Amniotic epithelial cell (primary cell): ENCODE data around the gene CADPS2.
"Not testable (repeated sequence)": the region's sequence is repeated elsewhere in the genome, so short reads cannot be mapped to it uniquely, and the experiment has no call there.

Experiments used
- DNase-seq: peaks from one replicate; pipeline ENCODE4 v3.0.0-alpha.2; 2010; ENCODE audit warnings: low read depth

CADPS2 gene

GRCh38 chr7:122849957-122850328 is 36.3 kb downstream of the CADPS2 start:
- no peak for DNase-seq

DNA sequence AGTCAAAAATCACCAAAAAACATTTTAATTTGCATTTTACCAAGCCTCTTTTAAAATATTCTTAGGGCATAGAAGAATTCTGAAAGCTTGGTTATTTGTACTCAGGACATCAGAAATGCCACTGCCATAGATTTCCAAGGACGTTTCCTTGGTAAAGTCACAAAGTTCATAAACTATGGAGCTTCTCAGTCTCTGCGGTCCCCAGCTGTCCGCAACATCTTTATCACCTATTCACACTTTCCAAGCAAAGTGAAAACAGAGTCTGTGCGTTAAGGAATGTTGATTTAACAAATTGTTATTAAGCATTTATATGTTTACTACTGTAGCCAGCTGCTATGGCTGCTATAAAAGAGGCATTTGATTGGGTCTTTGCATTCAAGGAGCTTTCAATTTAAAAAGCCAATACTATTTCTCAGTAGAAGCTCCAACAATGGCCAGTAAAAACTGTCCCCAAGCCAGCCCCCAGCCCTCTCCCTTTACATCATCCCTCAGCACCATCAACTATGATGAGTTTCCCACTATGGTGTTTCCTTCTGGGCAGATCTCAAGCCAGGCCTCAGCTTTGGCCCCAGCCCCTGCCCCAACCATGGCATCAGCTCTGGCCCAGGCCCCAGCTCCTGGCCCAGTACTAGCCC is 36.8 kb downstream of the CADPS2 start:
- DNase-seq, result no peak

DNA sequence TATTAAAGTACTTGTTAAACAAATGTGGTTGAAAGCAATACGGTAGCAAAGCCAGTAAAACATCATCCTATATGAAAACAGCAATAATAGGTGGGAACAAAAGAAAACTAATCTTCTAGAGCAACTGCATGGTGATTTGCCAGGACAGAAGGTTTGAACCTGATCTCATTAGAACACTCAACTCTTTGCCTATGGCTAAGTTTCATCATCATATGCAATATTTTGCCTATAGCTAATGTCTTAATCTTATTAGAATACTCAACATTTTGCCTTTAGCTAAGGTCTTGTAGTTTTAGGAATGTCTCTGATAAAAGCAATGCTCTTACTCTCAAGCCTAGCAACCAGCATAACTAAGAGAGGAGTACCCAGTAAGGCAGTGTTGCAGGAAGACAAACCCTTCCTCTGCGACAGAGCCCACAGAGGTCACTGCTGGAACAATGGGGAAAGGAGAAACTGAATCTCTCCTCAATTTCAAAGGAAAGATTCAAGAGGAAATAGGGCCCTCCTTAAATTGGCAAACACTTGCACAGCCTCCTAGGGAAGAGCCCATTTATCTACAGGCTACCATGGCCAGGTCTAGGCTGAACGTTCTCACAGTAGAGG is 38.3 kb downstream of the CADPS2 start:
- DNase-seq, result no peak

DNA sequence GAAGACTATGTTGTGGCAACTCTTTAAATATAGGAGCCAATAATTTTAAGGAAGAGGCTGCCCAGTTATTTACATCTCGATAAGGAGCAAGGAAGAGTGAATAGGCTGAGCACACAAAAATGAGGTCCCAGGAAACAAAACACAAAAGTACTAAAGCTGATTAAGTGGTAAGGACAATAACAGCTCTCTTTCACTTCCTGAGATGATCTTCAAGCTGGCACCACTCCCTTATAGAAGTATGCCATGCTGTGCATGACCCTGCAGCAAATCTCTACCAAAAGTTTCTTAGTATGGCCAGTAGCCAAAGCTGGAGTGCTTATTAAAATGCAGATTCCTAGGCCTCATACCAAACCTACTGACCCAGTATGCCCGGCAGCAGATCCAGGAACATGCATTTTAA is 39.7 kb downstream of the CADPS2 start:
- DNase-seq, result no peak

DNA sequence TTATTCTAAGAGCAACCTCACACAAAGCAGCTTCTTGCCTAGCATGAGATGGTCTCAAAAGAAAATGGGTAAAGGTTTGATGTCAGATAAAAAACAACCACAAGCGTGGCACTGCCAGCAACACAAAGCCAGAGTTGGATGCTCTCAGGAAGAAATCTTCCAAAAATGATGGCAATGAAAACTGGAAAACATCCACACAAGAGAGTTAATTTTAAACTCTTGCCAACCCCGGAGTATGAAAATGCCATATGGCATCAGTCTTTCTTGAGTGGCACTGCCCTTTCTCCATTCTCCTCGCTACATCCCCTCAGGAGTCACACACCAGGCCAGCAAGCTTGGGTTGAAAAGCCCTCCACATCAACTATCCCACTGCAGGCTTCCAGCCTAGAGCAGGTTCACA is 41.0 kb downstream of the CADPS2 start:
- no peak for DNase-seq

- no peak for DNase-seq
Observed at GRCh38 chr7:122844191-122844988, 41.9 kb downstream of the CADPS2 start.

DNA sequence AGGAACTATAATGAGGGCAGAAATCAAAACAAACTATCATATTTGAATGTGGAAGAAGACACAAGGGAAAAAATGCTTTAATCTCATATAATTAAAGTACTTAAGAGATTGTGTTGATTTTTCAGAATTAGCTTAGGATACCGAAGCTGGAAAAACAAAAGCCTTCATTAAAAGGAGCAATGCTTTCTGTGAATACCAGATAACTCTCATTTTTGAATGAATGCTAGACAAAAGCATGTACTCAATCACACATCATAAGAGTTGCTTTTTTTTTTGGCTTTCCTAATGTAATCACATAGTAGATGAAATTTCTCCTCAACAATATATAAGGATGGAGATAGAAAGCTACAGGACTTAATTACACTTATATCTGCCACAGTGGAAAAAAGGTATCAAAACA is 43.3 kb downstream of the CADPS2 start:
- no peak for DNase-seq

DNA sequence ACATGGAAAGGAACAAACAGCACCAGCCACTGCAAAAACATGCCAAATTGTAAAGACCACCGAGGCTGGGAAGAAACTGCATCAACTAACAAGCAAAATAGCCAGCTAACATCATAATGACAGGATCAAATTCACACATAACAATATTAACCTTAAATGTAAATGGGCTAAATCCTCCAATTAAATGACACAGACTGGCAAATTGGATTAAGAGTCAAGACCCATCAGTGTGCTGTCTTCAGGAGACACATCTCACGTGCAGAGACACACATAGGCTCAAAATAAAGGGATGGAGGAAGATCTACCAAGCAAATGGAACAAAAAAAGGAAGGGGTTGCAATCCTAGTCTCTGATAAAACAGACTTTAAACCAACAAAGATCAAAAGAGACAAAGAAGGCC is 50.0 kb downstream of the CADPS2 start:
- not testable (repeated sequence) for DNase-seq

DNA sequence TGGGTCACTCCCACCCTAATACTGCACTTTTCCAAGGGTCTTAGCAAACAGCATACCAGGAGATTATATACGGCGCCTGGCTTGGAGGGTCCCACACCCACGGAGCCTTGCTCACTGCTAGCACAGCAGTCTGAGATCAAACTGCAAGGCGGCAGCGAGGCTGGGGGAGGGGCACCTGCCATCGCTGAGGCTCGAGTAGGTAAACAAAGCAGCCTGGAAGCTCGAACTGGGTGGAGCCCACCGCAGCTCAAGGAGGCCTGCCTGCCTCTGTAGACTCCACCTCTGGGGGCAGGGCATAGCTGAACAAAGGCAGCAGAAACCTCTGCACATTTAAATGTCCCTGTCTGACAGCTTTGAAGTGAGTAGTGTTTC is 51.7 kb downstream of the CADPS2 start:
- DNase-seq, result not testable (repeated sequence)

- no peak for DNase-seq
Observed at GRCh38 chr7:122833888-122834570, 52.2 kb downstream of the CADPS2 start.

- no peak for DNase-seq
Observed at GRCh38 chr7:122831436-122831835, 54.8 kb downstream of the CADPS2 start.

DNA sequence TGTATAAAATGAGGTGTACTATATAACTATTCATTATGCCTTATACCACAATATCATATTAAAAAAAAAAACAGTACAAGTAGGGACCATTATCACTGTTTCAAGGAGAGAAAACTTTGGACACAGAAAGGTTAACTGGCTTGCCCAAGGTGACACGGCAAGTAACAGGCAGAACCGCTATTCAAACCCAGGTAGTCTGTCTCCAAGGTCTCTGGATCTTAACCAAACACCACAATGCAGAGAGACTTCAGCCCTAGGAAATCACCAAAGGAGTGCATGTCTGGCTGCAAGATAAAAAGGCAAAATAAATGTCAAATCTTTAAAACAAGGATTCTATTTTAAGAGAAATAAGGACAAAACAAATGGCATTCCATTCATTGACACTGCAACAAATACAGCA is 56.3 kb downstream of the CADPS2 start:
- no peak for DNase-seq

DNA sequence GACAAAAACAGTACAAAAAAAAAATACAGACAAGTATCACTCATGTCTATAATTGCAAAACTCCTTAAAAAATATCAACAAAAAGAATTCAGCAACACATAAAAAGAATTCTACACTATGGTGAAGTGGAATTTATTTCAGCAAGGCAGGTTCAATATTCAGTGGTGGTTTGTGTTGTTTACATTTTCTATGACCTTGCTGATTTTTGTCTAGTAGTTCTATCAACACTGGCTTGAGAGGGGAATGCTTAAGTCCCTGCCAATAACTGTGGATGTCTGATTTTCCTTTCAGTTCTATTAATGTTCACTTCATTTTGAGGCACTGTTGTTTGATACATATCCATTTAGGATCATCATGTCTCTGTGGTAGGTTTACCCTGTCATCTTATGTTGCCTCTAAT is 58.5 kb downstream of the CADPS2 start:
- no peak for DNase-seq

DNA sequence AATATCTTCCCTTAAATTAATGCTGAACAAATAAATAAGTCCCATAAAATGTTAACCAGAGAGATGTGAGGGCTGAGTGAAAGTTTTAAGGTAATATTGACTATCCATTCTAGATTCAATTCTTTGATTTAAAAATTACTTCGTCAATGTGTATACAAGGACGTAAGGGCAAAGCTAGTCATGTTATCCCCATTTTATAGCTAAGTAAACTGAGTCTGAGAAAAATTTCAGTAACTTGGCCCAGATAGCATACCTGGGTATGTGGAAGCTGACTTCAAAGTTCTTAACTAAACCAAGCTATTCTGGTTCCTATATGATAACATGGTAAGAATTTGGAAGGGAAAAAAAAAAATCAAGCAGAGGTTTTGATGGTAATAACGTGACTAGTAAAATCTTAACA is 72.4 kb downstream of the CADPS2 start:
- no peak for DNase-seq

GRCh38 chr7:122803851-122804250 is 82.4 kb downstream of the CADPS2 start:
- DNase-seq, result no peak

DNA sequence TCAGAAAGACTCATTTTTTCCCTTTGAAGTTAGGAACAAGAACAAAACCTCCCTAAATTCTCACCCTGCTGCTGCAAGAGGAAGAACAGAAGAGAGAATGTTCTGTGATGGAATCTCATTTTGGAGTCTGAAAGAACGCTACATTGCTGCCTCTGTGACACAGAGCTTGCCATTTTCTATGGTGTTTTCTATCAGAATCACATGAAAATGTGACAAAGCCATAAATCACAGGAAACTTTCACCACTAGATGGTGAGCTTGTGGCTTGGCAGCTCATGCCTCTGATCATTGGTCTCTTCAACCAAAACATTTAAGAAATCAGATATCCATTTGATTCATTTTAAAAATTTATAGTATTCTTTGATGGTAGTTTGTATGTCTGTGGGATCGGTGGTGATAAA is 82.9 kb downstream of the CADPS2 start:
- DNase-seq, result peak; percentile 16

DNA sequence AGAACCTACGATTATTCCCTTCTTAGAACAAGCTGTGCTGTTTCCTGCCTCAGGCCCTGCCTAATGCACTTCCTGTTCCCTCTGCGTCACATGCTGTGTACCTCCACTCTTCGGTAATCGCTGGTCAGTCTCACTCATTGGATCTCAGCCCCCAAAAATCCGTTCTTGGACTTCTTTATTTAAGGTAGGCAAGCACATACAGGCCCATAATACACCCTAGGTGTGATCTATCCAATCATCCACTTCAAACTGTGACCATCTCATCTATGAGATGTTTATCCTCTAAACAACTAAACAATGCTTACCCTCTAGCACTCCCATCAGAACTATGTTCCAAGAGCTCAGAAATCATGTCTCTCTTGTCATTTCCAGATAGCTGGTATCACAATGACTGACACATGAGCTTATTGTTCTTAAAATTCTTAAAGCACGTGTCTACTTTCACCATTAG is 83.9 kb downstream of the CADPS2 start:
- no peak for DNase-seq

DNA sequence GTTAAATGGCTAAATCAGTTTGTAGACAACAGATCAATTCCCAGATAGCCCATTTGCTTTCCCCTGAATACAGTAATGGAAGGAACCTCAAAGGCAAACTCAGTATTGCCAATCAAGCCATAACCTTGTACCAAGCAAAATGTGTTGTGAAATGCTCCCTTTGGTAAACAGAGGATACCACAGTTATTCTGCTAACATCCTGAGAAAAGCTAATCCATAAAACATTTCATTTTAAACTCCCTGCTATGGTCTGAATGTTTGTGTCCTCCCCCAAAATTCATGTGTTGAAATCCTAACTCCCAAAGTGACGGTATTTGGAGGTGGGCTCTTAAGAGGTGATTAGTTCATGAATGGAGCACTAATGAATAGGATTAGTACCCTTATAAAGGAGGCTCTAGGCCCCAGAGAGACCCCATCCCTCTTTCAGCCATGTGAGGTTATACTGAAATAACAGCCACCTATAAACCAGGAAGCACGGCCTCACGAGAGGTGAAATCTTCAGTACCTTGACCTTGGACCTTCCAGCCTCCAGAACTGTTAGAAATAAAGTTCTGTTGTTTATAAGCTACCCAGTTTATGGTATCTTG is 94.2 kb downstream of the CADPS2 start:
- DNase-seq, result peak; percentile 28

DNA sequence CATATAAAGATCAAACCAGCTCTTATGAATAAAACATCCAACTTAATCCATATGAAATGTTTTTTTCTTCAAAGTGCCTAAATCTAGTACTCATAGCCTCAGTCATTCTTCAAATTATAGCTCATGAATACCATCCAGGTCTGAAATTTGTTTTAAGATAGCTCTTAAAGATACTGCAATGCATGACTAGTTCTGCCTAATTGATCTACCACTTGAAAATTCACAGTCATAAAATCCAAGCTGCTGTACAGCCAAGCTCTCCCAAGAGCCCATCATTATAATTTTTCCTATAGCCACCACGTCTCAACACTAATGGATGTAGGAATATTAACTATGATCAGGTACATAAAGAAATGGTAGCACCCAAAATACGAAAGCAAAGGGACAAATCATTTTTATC is 95.7 kb downstream of the CADPS2 start:
- DNase-seq, result no peak

DNA sequence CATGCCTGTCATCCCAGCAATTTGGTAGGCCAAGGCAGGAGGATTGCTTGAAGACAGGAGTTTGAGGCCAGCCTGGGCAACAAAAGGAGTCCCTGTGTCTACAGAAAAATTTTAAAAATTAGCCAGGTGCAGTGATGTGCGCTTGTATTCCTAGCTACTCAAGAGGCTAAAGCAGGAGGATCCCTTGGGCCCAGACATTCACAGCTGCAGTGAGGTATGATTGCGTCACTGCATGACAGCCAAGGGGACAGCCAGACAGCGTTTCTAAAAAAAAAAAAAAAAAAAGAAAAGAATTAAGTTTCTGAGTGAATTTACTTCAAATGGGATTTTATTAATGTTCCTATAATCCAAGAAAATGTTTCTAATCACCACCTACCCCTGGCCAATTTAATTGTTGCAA is 96.1 kb downstream of the CADPS2 start:
- DNase-seq, result no peak

- DNase-seq, result no peak
Observed at GRCh38 chr7:122789156-122789555, 97.1 kb downstream of the CADPS2 start.

DNA sequence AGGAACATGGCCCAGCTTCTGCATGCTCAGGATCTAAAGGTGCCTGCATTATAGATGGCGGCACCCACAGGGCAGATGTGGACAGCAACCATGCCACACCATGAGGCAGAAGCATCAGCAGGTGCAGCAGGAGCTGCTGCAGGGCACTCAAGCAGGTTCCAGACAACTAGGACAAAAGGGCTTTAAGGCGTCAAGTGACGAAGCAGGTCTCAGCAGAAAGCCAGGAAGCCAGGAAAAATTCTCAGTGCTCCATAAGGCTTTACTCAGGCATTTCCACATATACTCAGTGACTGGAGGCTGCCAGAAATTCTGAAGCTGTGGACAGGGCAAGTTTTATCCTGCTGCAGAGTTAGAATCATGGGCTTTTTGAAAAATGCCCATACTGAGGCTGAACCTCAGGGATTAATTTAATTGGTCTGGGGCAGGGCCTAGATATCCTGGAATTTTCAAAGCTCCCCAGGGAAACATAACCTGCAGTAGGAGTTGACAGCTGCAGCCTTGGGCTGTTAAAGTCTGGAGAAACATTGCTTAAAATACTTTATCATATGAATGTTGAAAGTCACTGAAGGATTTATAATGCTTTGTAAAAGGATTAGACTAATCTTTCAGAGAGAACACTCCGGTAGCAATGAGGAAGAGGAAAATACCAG is 115.4 kb downstream of the CADPS2 start:
- peak; percentile 37 for DNase-seq
